ENCODE data around the gene AGPAT3.

DNA sequence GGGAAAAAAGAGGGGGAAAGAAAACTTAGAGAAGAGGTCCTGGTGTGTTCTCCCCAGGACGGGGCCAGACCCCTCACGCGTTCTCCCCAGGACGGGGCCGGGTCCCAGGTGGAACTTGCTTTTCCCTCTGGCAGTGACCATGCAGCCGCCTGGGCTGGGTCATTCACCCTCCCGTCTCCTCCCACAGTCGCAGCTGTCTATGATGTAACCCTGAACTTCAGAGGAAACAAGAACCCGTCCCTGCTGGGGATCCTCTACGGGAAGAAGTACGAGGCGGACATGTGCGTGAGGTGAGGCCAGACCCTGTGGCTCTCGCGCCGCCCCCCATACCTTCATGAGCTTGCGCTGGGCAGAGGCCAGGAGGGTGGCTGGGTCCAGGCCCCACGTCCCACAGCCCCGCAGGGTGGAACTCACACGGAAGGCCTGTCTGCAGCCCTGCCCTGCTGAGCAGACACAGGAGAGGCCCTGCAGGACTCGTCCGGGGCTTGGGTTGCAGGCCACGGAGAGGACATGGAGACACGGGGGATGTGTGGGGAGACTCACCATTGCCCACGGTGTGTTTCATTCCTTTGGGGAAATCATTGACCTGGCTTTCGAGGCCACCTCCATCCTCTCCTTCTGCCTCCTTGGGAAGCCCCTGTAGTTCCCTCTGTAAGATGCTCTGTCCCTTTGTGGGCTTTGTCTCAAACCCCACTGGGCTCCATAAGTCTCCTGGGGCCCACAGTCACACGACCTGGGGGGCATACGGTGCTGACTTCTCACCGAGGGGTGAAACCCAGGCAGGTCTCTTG is 106.4 kb downstream of the AGPAT3 start:
- TF ChIP-seq, protein P1, sequence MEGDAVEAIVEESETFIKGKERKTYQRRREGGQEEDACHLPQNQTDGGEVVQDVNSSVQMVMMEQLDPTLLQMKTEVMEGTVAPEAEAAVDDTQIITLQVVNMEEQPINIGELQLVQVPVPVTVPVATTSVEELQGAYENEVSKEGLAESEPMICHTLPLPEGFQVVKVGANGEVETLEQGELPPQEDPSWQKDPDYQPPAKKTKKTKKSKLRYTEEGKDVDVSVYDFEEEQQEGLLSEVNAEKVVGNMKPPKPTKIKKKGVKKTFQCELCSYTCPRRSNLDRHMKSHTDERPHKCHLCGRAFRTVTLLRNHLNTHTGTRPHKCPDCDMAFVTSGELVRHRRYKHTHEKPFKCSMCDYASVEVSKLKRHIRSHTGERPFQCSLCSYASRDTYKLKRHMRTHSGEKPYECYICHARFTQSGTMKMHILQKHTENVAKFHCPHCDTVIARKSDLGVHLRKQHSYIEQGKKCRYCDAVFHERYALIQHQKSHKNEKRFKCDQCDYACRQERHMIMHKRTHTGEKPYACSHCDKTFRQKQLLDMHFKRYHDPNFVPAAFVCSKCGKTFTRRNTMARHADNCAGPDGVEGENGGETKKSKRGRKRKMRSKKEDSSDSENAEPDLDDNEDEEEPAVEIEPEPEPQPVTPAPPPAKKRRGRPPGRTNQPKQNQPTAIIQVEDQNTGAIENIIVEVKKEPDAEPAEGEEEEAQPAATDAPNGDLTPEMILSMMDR (IDR thresholded peaks at IDR 0.05), result no peak
- no peak for TF ChIP-seq POLR2A (IDR thresholded peaks at IDR 0.05)
